GM12874 (cell line): ENCODE data around the gene MMP21.

Experiments
- CTCF ChIP-seq: IDR thresholded peaks from 2 replicates; pipeline ENCODE4 v1.5.1; 2011; ENCODE audit warnings: low read depth, mild to moderate bottlenecking, control low read depth, low read length, moderate library complexity; ENCODE audit not compliant: insufficient read depth

MMP21 gene

GRCh38 chr10:125719173-125720001 is 56.2 kb downstream of the MMP21 start, which contains the start of gene EDRF1:
TSS of gene EDRF1 (plus strand) at chr10:125719709. CDS start at chr10:125719808, 99 bp downstream.
- TF ChIP-seq CTCF = no peak
